HG03354 (cell line): ENCODE data around the gene AFF2.
A peak's percentile ranks its signal among the peaks of the same experiment; 100 is the strongest.

Experiments
- ATAC-seq: cut with Tn5 transposase; IDR thresholded peaks from one replicate; pipeline ENCODE4 v1.9.1; 2021; ENCODE audit warnings: mild to moderate bottlenecking; ENCODE audit not compliant: unreplicated experiment, poor library complexity, severe bottlenecking

Gene AFF2

DNA sequence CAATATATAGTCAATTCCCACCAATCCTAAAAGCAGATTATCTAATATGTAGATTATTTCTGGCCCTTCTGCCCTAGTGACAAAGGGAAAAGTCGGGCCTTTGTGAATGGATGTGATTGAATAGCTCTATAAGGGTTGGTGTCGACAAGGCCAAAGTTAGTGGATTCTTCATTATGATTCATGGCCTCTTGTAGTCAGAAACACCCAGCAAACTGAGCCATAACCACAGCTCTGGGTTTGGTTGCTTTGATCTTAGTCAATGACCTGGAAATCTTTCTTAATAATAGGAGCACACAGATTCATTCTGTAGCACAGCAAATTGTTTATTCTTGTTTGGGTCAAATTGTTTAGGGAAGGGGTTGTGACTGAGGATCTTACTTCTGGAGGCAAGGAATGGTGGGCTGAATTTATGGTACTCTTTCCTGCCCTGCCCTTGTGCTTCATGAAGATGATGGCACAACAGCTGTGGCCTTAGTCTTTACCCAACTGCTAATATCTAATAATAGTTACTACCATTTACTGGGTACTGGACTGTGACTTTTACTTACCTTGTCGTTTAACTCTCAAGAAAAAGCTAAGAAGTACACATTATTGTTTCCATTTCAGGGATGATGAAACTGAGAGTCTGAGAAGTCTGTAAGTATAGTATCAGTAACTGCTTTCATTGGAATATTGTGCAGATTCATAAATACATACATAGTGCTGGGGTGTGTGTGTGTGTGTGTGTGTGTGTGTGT, 74.0 kb downstream of the AFF2 start:
- ATAC-seq, result peak; percentile 82

DNA sequence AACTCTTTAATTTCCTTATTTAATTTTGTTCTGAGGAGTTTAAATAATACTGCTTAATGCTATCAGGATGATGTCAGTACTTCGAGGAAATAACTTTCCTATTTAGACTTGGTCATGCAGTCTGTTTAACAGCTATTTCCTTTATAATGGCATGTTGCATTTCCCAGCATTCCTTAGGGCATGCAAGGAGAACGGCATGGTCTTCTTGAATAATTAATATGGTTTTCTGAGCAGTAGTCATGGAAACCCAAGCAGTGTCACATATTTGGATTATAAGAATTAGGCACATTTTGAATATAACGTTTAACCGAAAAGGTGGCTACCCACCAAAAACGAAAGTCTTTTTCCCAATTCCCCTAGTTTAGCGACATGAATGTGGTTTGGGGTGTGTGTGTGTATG, 76.0 kb downstream of the AFF2 start:
- no peak for ATAC-seq

DNA sequence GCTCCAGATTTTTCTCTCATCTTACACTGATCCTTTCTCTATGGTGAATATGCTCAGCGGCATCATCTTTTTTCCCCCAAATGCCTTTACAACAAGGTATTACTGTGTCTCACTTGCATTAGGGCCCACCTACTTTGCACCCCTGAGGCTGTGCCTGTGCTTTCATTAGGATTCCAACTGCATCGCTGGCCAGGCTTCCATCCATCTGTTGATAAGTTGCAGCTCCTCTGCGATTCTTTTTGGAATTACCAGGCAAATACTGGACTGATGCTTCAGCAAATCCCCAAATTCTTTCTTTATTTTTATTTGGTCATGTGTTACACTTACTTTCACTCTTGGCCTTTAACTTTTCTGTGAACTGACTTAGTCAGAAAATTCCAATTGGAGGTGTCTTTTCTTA, 77.3 kb downstream of the AFF2 start:
- no peak for ATAC-seq

DNA sequence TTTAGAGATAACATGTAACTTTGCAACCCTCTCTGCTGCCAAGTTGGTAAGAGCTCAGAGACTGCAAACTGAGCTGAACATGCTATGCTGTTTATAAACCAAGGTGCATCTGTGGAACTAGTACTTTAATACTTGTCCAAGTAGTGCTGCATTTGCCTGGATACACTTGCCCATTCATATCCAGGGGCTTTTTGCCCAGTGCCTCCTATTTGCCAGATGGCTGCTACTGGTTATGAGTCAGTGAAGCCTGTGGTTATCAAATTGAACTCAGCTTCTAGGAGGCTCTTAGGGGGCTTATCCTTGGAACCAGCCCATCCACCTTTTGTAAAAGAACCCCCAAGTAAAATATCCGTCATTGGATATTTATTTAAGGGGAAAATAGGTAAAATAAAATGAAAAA, 79.6 kb downstream of the AFF2 start:
- ATAC-seq, result no peak

DNA sequence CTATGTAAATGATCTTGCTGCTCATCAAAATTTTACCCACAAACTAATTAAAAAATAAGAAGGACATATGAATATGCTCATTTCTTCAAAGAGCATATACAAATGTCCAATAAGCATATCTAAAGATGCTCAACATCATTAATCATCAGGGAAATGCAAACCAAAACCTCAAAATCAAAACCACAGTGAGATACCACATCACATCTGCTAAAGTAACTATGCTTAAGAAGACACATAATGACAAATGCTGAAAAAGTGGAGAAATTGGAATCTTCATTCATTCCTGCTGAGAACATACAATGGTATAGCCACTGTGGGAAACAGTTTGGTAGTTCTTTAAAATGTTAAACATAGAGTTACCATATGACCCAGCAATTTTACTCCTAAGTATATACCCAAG, 81.9 kb downstream of the AFF2 start:
- ATAC-seq, result no peak

DNA sequence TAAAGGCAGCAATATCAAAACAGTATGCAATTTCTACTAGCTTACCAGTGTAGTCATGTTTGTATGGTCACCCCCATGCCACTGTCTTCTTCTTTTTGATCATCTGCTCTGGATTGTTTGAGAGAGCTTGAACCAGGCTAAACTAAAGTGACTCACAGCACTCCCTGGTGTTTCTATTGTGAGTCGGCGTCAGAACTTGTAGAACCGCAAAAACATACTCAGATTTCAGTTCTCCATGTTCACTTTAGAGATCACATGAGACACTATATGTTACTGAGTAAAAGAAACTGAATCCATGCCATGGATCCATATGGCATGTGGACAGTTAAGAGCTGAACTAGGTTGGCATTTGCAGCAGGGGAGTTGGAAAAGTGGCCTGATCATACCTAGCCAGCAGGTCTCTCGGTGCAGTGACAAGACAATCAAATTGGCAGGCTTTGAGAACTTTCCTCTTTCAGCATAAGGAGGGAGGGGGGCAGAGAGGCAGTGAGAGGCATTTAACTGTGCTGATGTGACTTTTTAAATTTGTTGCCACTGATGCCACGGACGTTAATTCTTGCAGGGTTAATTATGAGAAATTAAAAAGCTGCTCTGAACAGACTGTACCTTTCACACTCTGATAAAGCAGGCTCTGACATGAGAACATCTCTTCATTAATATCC, 88.4 kb downstream of the AFF2 start:
- no peak for ATAC-seq

DNA sequence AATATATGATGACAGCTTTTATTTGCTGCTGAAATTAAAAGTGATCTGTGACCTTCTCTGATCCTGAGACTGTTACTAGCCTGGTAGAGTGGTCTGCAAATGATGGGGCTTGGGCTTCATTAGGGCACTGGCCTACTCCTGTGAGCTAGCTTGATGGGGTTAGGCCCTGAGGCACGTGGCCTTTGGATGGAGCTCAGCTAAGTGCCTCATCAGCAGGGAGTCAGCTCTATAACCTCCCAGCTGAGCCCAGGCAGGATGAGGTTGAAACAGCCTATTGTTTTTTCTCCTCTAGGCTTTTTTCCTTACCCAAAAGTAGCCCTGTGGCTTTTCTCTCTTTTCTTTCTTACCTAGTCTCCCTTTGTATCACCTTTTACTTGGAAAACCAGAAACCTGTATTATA, 92.2 kb downstream of the AFF2 start:
- ATAC-seq, result no peak

DNA sequence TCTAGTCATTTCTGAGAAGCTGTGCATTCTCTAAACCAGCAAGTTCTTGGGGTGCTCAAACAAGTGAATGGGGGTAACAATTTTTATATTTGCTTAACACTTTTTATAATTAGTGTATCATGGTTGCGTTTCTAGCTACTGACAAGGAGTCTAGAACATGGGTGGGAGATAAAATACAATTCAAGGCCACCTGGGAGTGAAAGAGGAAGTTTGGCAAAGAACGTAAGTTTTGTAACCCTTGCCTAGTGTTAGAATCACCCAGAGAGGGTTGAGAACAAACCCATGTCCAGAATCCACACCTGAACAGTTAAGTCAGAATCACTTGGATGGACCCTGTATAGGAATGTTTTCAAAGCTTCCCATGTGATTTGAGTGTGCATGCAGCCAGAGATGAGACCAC, 92.7 kb downstream of the AFF2 start:
- no peak for ATAC-seq

DNA sequence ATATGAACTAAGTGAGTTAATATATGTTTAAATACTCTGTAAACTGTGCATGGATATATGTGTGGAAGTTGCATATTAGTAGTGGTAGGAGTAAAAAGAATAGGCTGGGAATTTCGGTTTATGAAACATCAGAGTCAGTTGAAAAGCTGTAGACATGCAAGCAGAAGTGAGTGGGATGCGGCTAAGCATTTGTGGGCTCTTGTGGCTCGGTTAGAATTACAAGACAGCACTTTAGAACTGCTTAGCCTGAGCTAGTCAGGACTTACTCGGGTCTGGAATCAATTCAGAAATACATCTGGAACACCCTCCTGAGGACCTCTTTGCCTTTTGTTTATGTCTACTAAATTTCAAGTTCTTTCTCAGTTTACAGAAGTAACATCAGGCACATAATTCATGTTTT, 93.6 kb downstream of the AFF2 start:
- ATAC-seq, result no peak

DNA sequence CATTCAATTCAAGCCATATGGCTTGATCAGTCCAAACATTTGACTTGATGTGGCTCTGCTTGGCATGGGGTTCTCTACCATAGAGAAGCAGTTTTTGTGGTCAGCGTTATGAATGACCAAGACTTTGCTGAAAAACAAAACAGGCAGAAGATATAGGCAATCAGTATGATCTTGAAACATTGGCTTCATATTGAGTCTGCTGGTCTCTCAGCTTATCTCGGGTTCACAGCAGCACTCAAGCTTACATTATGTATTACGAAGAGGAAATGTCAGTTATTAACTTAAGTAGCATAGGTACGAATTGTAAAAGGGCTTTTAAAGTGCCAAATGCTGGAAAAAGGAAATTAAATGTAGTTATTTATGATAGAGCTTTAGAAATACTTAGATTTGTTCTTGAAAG, 99.0 kb downstream of the AFF2 start:
- ATAC-seq, result no peak

DNA sequence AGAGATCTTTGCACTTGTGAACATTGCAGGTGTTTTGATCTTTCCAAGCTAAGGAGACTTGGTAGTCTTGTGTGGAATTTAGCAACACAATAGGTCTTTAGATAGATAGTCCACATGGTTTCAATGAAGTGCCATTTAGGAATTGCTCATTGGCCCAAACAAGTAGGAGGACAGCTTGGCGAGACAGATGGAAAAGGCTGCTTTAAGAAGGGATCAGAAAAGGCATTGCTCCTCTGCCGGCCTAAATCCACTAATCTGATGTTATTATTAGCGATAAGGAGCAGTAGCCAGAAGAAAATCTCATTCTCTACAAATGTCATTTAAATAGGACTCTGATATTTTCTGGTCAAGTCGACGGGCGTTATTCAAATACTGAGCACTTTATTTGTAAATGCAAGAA, 99.7 kb downstream of the AFF2 start:
- ATAC-seq, result no peak

DNA sequence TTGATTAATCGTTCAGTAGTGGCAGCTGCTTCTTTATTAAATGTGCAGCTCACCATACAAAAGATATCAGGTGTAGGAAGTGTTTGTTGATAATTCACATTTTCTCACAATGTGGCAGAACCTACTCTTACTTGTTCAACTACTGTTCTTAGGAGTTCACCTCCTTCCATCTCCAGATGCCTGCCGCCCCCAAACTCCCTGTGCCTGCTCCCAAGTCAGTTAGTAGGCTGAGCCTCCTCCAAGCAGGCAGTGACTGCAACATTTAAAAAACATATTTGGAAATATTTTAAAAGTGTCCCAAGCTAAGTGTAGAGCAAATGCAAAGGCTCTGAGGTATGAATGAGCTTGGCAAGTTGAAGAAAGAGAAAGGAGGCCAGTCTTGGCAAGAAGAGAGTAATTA, 100.2 kb downstream of the AFF2 start:
- no peak for ATAC-seq

DNA sequence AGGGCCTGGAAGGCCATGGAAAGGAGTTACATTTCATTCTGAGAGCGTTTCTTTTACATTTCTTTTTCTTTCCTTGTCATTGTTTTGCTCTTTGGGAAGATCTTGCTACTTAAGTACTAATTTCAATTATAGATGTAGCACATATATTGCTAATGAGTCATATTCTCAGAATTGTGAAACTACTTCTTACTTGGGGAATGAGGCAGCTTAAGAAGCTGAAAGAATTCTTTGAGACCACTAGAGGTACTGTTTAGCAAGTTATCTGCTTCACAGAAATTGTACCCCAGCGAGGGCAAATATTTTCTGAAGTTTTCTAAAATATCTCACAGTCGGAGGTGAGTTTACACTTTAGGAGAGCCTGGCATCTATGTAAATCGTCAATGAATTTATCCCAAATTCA, 100.6 kb downstream of the AFF2 start:
- no peak for ATAC-seq

DNA sequence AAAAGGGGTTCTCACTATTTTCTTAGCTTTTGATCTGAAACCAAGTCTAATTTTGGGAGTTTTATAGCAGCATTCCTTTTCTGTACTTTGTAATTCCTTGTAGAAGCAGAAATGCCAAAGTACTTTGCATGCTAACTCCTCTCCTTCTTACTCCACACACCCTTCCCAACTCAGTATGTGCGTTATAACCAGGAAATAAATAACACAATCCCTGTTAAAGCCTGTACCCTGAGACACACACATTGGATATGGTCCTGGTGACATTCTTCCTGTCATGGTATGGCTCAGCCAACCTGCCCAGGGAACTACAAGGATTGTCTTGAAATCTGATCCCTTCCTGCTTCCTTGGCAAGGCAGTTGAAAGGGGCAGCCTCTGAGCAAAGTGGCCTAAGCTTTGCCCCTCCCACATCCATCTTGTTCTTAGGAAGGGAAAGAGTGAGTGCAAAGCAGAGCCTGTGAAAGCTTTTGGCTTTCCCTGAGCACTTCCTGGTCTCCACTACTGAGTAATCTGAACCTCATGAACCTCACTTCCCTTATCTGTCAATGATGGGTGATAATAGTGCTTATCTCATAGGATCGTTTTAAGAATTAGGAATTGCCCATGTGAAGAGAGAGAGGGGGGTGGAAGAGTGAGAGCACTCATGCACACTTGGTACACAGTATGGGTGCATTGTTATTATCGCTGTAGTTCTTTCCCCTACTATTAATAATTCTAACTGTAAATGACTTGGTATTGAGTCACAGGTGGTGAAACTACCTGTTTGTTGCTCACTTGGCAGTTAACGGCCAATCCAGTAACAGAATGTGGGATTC, 109.3 kb downstream of the AFF2 start:
- ATAC-seq, result peak; percentile 81

DNA sequence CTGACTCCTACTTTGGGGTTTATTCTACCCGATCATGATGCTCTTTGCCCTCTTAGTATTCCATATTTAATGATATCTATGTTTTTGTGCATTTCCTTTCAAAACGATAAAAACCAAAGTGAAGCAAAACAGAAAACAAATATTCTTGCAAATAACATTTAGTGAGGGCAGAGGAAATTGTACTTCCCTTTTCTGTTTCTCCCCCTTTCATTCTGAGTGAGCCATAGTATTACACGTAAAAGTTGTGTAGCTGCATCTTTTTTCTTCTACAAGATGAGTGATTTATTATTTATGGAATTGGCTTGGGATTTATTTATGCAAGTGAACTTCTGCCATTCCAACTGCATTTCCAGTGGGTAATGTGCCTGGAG, 109.9 kb downstream of the AFF2 start:
- peak; percentile 68 for ATAC-seq

DNA sequence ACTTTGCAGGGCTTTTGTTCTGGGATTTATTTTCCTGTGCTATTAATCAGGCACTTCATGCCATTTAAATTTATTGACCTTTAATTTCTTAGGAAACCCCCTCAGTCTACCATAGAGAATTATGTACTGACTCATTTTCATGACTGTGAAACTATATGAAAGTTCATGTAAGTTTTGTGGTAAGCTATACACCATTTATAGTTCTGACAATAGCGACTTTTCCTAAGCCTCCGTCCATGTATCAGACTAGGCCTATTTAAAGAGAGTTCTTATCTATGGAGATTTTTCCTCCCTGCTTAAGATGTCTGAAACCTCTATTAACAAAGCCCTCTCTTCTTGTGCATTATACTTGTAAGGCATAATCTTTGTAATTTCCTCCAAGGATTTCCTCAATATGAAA, 111.6 kb downstream of the AFF2 start:
- ATAC-seq, result no peak

DNA sequence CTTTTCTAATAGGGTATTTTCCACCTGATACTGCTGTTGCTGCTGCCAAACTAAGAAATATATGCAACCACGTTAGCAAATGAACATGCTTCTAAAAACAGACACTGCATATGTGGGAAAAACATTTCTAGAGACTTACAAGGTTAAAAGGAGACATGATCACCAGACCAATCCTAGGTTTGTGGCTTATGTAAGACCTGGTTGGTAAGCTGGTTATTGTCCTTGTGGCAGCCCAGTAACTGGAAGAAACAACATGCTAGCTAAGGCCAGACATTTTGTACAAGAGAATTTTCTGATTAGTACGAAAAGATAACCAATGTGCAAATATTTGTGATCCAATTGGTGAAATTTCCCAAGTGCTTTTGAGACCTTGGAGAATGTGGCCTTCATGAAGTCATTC, 112.0 kb downstream of the AFF2 start:
- no peak for ATAC-seq

DNA sequence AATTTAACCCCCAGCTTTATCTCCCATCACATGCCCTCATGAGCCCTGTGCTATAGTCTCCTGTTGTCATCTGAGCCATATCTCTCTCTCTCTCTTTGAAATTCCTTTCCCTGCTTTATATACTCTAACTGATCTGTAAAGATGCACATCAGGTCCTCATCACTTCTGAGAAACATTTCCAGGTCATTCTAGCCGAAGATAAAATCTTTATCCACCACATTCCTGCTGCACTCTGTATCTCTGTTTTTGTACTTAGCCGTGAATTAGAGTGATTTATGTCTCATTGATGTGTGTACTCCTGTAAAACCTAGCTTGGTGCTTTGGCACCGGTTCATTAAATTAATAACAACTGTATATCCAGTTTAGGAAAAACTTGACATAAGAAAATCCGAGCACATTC, 113.2 kb downstream of the AFF2 start:
- ATAC-seq, result no peak

DNA sequence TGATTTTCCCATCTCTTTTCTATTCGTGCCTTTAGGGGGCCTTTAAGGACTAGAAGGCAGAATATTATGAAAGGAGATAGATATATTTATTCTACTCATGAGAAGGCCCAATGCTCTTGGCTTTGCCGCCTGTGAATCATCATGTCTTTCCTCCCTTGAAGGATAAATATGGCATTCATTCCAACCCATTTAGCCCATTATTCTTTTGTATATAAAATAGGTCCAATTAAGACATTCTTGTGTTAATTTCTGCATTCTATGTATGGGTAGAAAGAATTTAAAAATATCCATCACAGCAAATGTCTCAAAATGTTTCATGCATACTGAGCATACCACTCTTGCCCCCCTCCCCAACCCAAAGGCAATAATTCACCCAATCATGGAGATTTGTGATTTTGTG, 115.1 kb downstream of the AFF2 start:
- ATAC-seq, result no peak

DNA sequence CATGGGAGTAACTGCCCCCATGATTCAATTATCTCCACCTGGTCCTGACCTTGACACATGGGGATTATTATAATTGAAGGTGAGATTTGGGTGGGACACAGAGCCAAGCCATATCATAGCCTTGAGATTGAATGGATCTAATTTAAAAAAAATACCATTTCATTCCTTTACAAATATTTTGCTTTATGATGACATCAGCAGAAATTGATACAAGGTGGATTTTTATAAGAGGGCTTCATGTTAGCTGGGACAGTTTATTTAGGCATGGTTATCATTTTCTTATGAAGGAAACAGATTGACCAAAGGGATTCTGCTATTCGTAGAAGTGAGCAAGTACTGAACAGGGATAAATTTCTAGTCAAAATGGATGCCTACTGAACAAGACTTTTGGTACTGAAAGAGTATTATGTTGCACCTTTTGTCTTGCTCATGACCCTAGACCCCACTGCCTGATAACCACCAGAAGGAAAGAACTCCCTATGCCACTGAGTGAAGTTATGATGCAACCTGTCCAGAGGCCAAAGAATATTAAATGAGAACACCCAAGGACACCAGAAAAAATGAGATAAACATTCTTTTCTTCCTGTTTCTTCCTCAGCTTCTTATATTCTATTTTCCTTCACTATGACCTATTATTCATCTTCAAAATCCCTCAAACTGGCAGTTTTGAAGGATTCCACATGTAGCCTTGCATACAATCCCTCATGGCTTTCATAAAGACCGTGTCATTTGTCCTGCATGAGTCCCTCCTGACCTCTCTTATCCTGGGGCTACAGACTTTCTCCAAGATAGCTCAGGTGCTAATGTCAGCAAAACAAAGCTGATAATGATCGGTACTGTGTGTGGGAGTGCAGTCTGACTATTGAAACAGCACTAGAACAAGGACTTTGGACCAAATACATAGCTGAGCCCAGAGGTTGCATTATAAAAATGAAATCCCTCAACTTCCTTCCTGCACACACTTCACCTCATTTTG, 118.3 kb downstream of the AFF2 start:
- ATAC-seq, result no peak
